ENCODE results near the gene RECK. TPM values are rescaled to one million over a fixed set of nuclear protein-coding genes. Genes with fewer than 3 reads are reported as not detected.
"Not testable (repeated sequence)": the region's sequence is repeated elsewhere in the genome, so short reads cannot be mapped to it uniquely, and the experiment has no call there.

The RECK gene
- total RNA-seq, 1 donor from 2014 or later = 2.0 TPM

DNA sequence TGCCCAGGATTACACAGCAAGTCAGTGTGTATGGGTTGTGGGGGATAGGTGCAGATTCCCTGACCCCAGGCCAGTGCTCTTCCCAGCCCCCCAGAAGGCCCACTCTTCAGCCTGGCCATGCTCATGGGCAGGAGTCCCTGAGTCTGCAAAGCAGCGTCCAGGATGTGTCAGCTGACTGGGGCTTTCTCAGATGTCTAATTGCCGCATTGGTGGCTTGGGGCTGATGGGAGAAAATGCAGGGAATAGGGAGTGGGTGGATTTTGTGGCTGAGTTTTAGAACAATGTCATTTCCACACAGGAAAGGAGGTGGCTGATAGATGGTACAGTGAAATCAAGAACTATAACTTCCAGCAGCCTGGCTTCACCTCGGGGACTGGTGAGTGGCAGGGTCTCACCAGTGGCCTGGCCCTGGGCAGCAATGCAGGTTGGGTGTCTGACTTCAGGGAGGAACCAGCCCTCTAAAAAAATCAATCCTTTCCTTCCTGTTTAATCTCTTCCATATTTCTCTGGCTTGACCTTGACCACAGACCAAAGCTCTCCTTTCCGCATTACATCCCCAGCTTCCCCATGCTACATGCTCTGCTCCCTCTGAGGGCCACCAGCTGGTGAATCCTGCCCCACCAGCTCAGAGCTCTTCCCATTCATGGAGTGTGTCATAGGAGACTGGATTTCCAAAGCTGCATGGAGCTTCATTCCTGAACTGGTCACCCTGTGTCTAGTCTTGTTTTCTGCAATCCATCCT, 114.0 kb downstream of the RECK start:
- ATAC-seq = peak; percentile 11
- no peak for DNase-seq (ENCODE audit: low spot score)

DNA sequence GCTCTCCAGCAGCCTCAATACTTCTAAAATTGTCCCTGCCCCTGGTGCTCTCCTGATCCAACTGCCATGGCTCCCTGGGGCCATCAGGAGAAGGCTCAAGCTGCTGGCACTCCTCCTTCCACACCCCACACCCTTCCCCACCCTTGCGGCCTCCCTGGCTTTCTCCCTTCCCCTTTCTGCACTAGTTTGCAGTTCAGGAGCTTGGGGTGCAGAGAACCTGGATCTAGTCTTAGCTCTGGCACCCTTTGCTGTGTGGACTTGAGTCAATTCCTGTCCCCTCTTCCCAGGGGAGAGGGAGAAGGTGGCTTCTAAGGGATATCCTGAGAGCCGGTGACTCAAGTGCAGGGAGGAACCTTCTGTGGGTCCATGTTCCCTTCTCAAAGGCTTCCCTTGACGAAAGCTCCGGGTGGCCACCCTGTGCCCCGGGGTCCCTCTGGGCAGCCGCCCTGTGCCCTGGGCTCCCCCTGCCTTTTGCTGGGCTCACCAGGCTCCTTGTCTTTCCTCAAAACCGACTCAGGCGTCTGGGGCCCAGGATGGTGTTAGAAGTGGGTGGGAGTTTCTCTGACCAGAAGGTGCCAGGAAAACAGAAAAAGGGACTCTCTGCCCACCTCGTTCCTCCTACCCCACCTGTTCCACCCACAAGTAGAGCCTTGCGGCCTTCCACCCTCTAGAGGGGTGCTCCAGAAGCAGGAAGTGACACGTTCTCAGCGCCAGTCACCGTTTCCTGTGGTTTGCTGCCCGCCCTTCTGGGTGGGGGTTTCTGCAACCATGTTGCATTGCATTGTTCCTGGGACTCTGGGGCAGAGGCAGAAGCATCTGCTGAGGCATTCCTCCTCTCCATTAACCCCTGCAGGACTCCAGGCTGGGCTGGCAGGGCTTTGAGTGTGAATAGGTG, 114.8 kb downstream of the RECK start:
- DNase-seq (ENCODE audit: low spot score) (no peak), ATAC-seq (peak; percentile 58)

DNA sequence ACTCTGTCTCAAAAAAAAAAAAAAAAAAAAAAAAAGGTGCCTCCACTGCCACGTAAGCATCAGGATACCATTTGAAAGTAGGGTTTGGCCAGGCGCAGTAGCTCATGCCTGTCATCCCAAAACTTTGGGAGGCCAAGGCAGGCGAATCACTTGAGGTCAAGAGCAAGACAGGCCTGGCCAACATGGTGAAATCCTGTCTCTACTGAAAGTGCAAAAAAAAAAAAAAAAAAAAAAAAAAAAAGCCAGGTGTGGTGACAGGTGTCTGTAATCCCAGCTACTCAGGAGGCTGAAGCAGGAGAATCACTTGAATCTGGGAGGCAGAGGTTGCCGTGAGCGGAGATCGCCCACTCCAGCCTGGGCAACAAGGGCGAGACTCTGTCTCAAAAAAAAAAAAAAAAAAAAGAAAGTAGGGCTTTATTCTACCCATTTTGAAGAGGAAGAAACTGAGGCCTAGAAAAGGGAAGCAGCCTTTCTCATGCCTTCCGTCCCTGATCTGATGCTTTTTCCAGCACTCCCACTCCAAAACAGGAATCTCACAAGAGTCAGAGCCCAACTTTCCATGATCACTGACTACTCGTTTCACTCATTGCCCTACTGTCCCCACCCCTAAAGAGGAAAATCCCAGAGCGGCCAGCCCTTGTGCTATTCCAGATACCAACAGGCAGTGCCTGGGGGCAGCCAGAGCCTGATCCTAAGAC, 116.2 kb downstream of the RECK start:
- no peak for DNase-seq (ENCODE audit: low spot score)

DNA sequence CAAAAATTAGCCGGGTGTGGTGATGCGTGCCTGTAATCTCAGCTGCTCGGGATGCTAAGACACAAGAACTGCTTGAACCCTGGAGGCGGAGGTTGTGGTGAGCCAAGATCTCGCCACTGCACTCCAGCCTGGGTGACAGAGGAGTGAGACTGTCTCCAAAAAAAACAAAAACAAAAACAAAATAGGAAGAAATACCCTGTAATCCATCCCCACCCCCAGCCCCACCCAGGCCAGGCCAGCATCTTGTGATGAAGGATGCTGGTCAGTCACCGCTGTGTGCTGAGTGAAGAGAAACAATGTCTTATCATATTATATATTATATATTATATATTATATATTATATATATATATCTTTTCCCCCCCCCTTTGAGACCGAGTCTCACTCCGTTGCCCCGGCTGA, 117.0 kb downstream of the RECK start:
- no peak for DNase-seq (ENCODE audit: low spot score)
- no peak for ATAC-seq

More for the DNA sequence above, 116.2 kb downstream of the RECK start:
- no peak for ATAC-seq

DNA sequence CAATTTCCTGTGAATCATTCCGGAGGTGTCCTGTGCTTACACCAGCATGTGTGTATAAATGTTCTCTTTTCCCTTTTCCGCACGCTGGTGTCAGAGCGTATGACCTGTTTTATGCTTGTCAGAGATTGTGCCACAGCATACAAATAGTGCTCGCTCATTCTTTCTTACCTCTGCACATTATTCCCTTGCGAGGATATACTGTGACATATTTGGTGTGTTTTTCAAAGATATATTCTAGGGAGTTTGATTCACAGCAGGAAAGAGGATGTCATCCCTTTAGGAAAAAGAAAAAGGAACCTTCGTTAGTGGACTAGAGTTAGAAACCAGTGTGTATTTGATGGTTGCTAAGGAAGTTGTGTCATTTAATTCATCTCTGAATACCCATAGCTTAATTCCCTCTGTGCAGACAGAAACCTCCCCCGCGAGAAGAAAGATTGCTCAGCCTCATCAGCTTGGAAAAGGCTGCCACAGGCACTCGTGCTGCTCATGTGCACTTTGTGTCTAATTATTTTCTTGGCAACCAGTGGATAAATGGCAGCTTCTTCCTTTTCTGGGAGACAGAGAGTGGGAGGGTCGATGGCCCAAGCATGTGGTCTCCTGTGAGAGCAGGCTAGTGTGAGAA, 117.7 kb downstream of the RECK start:
- peak; percentile 41 for ATAC-seq
- DNase-seq (ENCODE audit: low spot score) = no peak

DNA sequence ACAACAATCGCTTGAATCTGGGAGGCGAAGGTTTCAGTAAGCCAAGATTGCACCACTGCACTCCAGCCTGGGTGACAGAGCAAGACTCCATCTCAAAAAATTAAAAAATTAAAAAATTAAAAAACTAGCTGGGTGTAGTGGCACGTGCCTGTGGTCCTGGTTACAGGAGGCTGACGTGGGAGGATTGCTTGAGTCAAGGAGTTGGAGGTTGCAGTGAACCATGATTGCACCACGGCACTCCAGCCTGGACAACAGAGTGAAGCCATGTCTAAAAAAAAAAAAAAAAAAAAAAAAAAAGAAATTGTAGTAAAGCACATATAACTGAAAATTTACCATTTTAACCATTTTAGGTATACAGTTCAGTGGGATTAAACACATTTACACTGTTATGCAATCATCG, 119.4 kb downstream of the RECK start:
- DNase-seq (ENCODE audit: low spot score) = no peak
- ATAC-seq = no peak

DNA sequence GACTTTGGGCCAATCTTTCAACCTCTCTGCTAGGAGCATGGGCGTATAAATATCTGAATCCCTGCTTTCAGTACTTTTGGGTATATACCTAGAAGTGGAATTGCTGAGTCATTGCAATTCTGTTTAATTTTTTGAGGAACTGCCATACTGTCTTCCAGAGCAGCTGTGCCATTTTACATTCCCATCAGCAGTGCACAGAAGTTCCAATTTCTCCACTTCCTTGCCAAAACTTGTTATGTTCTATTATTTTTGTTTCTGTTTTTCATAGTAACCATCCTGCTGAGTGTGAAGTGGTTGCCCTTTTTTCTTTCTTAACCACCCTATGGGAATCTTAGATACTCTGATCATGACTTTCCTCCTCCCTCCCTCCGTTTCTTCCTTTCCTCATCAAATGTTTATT, 121.4 kb downstream of the RECK start:
- no peak for DNase-seq (ENCODE audit: low spot score)
- ATAC-seq = no peak

DNA sequence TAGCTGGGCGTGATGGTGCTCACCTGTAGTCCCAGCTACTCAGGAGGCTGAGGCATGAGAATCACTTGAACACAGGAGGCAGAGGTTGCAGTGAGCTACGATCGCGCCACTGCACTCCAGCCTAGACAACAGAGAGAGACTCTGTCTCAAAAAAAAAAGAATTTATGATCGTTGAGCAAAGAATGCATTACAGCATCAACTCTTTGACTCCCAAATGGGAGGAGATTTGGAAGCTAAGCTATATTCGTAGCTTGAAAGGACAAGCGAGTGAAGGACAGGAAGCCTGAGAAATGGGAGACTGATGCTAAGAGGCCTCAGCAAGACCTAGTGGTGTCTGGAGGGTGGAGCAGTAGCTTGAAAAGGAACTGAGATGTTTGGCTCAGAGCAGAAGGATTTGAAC, 122.2 kb downstream of the RECK start:
- ATAC-seq (no peak), DNase-seq (ENCODE audit: low spot score) (no peak)

DNA sequence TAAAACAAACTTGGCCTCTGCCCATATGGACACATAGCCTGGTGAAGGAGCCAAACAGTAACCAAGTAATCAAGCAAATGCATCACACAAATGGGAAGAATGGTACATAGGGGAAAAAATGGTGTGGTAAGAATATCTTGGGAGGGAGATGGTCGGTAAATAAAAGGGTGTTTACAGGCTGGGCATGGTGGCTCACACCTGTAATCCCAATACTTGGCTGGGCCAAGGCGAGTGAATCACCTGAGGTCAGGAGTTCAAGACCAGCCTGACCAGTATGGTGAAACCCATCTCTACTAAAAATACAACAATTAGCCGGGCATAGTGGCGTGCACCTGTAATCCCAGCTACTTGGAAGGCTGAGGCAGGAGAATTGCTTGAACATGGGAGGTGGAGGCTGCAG, 122.8 kb downstream of the RECK start:
- not testable (repeated sequence) for DNase-seq (ENCODE audit: low spot score); ATAC-seq

DNA sequence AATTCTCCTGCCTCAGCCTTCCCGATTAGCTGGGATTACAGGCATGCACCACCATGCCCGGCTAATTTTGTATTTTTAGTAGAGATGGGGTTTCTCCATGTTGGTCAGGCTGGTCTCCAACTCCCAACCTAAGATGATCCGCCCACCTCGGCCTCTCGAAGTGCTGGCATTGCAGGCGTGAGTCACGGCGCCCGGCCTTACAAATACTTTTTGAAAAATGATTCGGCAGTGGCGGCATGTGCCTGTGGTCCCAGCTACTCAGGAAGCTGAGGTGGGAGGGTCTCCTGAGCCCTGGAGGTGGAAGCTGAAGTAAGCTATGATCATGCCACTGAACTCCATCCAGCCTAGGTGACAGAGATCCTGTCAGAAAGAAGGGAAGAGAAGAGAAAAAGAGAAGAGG, 123.4 kb downstream of the RECK start:
- DNase-seq (ENCODE audit: low spot score); ATAC-seq: not testable (repeated sequence)

DNA sequence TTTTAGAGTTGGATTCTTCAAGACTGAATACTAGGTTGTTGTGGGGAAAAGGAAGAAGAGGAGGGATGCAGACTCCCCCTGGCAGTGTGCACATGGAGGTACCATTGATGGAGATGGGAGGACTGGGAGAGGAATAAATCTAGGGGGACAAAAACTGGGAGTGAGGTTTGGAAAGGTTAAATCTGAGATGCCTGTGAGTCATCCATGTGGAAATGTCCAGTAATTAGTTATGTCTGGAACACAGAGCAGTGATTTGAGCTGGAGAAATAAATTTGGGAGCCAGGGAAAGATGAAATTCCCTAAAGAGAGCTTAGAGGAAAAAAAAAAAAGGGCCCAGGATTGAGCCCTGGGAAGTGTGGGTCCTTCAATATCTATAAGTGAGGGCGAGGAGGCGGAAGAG, 124.5 kb downstream of the RECK start:
- ATAC-seq = no peak

DNA sequence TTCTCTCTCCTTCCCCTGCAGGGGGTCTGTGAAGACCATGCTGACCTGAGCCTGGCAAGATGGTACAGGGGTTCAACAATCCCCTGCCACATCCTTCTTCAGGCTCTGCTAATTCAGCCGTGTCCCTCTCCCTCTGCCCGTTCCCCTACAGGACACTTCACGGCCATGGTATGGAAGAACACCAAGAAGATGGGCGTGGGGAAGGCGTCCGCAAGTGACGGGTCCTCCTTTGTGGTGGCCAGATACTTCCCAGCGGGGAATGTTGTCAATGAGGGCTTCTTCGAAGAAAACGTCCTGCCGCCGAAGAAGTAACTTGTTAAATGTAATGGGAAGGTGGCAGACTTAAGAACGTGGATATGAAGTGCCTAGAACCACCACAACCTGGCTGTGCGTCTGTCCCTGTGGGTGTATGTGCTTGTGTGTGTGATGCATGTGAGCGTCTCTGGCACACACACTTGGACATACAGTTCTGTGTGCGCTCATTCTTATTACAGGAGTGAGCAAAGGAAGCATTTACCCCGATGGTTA, 125.6 kb downstream of the RECK start:
- no peak for DNase-seq (ENCODE audit: low spot score)

More for the DNA sequence above, 124.5 kb downstream of the RECK start:
- no peak for DNase-seq (ENCODE audit: low spot score)

DNA sequence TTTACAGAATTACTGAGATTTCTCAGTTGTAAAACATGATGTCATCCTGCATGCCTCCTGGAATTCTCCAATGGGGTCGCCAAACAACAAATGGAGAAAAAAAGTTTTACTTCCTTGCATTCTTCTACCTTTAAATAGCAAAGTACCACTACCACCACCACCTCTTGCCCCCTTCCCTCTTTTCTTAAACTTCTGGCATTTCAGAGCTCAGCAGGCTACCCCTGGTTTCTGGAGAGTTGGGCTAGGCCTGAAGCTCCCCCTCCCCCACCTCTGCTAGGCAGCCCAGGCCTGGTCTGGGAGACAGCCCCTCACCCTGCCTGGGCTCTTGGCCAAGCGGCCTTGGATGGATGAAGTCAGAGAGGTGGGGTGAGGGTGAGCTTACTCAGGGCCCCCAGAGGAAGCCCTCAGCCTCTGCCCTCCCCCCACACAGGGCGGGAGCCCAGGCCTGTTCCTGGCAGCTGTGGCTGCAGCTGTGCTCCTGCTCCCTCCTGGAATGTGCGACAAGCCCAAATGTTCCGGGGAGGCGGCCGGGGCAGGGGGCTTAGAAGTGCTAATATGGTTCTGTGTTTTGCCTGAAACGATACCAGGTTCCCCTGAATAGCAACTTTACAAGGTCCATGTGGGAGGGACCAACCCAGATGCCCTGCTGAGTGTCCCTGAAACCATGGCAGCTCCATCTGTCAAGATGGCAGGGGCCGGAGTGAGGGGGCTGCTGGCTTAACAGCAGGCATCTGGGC, 126.5 kb downstream of the RECK start:
- ATAC-seq = no peak
- DNase-seq (ENCODE audit: low spot score) = no peak

More for the DNA sequence above, 125.6 kb downstream of the RECK start:
- no peak for ATAC-seq

DNA sequence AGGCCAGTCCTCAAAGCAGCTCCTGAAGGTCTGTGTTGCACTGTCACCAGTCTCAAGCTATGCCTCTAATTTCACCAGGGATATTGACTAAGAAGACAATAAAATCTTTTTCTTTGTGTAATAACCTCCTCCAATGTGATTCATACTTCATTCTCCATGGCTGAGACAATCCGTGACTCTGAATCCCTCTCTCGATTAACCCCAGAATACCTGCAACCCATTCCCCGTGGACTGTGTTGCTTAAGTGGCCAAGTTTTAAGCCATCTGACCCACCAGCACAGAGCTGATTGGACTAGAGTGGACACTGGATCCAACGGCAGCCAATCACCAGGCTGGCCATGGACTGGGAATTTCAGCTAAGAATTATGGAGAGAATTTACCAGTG, 127.1 kb downstream of the RECK start:
- DNase-seq (ENCODE audit: low spot score) = no peak
- ATAC-seq = no peak

DNA sequence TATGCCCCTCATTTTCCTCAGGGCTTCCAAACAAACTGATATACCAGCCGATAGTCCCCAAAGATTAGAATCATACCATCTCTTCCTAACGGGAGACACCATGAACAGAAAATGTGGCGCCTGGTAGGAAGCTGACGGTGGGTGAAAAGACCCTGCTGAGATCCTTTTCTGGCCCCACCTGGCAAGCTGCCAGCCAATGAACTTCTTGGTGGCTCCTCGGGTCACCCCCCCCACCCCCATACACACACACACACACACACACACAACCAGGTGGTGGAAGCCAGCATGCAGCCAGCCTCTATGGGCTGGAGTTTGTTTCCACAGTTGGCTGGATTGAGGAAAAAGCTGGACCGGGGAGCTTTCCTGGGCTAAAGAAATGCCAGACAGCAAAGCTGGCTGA, 127.7 kb downstream of the RECK start:
- no peak for DNase-seq (ENCODE audit: low spot score)
- ATAC-seq = no peak

DNA sequence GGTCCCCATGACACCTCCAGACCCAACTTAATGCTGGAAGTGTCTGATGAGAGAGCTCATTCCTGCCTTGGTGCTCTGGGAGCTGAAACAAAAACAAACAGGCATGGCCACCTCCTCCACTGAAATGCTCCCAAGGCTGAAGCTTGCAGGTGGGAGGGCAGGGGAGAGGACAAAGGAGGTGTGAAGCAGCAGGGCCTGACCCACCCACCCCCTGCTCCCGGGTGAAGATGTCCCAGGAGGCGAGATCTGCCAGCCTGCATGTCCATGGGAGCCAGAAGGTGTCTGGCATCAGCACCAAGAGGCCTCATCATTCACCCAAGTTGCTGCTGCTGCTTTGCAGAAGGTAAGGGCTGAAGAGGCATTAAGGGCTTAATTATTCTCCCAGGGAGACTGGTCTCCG, 128.3 kb downstream of the RECK start:
- ATAC-seq (no peak), DNase-seq (ENCODE audit: low spot score) (no peak)

DNA sequence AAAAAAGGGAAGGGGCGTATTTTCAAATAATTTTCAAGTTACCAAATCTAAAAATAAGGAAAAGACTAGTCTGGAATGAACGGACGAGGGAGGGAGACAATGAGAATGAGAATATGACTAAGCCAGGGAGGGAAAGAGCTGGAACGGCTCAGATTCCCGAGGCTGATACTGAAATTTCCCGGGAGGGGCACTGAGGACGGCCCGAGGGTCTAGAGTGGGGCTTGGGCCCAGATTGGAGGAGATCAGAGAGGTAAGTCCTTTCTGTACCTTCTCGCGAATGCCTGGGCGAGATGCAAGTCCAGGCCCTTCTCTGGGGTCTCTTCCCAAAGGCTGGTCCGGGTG, 129.1 kb downstream of the RECK start:
- no peak for ATAC-seq
- no peak for DNase-seq (ENCODE audit: low spot score)

DNA sequence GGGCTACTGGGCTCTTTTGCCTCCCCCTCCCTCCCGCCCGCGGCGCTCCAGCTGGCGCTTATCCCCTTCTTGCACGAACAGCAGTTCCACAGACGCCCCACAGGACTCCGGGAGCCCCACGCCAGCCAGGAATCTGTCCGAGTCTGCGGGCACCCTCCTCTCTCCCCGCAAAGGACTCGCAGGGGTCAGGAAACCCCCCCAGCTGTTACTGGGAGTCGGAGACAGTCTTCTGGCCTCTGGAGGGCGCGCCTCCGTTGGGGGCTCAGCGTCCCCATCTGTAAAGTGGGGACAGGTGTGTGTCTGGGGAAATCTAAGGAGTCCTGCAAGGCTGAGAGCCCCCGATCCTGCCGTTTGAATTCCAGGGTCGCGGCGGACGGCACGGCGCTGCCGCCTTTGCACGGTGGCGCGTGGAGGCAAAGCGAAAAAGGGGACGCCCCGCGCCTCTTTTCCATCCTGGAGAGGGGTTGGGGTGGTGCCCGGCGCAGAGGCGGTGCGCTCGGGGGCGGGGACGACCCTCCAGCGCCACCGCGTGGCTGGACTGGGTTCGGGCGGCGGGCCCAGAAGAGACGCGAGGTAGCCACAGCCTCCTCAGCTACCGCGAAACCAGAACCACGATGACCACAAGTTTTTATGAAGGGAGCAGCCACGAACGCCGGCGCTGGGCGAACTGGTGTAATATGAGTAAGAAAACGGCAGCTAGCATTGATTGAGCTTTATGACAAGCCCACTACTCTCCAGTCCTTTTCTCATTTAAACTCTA, 129.6 kb downstream of the RECK start:
- DNase-seq (ENCODE audit: low spot score) = peak; percentile 83

DNA sequence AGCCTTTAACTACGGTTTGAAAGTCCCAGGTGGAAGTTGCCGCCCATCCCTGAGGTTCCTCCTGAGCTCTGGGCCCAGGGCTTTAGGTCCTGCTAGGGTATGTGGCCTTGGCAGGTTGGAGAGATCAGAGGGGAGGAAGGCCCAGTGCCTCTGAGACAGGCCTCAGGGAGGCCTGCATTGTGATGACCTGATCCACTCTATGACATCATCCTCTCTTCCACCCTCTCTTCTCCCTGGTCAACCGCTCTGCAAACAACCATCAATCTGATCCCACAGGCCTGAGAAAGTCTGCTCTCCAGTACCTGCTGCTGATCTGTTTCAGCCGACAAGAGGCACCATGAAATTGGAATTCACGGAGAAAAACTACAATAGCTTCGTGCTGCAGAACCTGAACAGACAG, 132.5 kb downstream of the RECK start, which contains the start of gene CCIN:
TSS of gene CCIN (plus strand) at position 223 of the 400 bp plus-strand sequence. CDS start at position 338, 115 bp downstream.
- ATAC-seq = no peak
- DNase-seq (ENCODE audit: low spot score) = no peak

More for the DNA sequence above, 129.6 kb downstream of the RECK start:
- ATAC-seq = peak; percentile 100

Measured in left lobe of liver (tissue), 2 donors.